ENCODE data around the gene TNFRSF8.

Gene TNFRSF8

GRCh38 chr1:12015499-12015898 is 47.6 kb upstream of the TNFRSF8 start:
- Histone ChIP-seq H3K4me1 (ENCODE audit: insufficient read depth, low read length, severe bottlenecking) (peaks cover 8% of the 10 kb centered on the region), H3K9ac (ENCODE audit: low read length) (no peak overlapping the region), H3K79me2 (ENCODE audit: insufficient read depth, low read length) (peaks cover 4% of the 10 kb centered on the region; the same call in 1 of the 2 replicates), H3K9me2 (ENCODE audit: low read depth, low read length) (no peaks in the 10 kb centered on the region), H2AFZ (ENCODE audit: low read length) (no peak overlapping the region), H3K9me3 (ENCODE audit: low read length) (no peaks in the 10 kb centered on the region), H3K4me3 (ENCODE audit: low read depth, low read length, poor library complexity, severe bottlenecking) (no peak overlapping the region), H4K20me1 (ENCODE audit: insufficient read depth, low read length) (no peaks in the 10 kb centered on the region), H3K36me3 (ENCODE audit: insufficient read depth, low read length) (peaks cover 30% of the 10 kb centered on the region), H3K27ac (ENCODE audit: low read depth, low read length, poor library complexity, severe bottlenecking) (no peak overlapping the region), H3F3A (ENCODE audit: insufficient read depth, low read length) (no peaks in the 10 kb centered on the region; the same call in 1 of the 2 replicates), H3K27me3 (ENCODE audit: insufficient read depth, low read length) (no peaks in the 10 kb centered on the region), H3K4me2 (ENCODE audit: low read length) (no peak overlapping the region)
- TF ChIP-seq, protein P1, sequence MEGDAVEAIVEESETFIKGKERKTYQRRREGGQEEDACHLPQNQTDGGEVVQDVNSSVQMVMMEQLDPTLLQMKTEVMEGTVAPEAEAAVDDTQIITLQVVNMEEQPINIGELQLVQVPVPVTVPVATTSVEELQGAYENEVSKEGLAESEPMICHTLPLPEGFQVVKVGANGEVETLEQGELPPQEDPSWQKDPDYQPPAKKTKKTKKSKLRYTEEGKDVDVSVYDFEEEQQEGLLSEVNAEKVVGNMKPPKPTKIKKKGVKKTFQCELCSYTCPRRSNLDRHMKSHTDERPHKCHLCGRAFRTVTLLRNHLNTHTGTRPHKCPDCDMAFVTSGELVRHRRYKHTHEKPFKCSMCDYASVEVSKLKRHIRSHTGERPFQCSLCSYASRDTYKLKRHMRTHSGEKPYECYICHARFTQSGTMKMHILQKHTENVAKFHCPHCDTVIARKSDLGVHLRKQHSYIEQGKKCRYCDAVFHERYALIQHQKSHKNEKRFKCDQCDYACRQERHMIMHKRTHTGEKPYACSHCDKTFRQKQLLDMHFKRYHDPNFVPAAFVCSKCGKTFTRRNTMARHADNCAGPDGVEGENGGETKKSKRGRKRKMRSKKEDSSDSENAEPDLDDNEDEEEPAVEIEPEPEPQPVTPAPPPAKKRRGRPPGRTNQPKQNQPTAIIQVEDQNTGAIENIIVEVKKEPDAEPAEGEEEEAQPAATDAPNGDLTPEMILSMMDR (IDR thresholded peaks at IDR 0.05; ENCODE audit: low read length) = no peak
- no peak for TF ChIP-seq EZH2 (IDR thresholded peaks at IDR 0.05; ENCODE audit: borderline replicate concordance, low read length)

- Histone ChIP-seq H3K9me2 (ENCODE audit: low read depth, low read length) (no peaks in the 10 kb centered on the region), H3K9ac (ENCODE audit: low read length) (no peak overlapping the region), H3K27me3 (ENCODE audit: insufficient read depth, low read length) (no peaks in the 10 kb centered on the region), H3K79me2 (ENCODE audit: insufficient read depth, low read length) (peaks cover 4% of the 10 kb centered on the region; the same call in 1 of the 2 replicates), H4K20me1 (ENCODE audit: insufficient read depth, low read length) (no peaks in the 10 kb centered on the region), H3K4me3 (ENCODE audit: low read depth, low read length, poor library complexity, severe bottlenecking) (no peak overlapping the region), H3K9me3 (ENCODE audit: low read length) (no peaks in the 10 kb centered on the region), H3K36me3 (ENCODE audit: insufficient read depth, low read length) (peaks cover 23% of the 10 kb centered on the region), H3K4me2 (ENCODE audit: low read length) (no peak overlapping the region), H2AFZ (ENCODE audit: low read length) (no peak overlapping the region), H3K27ac (ENCODE audit: low read depth, low read length, poor library complexity, severe bottlenecking) (peak overlapping the region; percentile 55), H3F3A (ENCODE audit: insufficient read depth, low read length) (no peaks in the 10 kb centered on the region; the same call in 1 of the 2 replicates), H3K4me1 (ENCODE audit: insufficient read depth, low read length, severe bottlenecking) (peaks cover 12% of the 10 kb centered on the region)
- TF ChIP-seq, protein P1 (IDR thresholded peaks at IDR 0.05; ENCODE audit: low read length) = no peak
- TF ChIP-seq EZH2 (IDR thresholded peaks at IDR 0.05; ENCODE audit: borderline replicate concordance, low read length) = no peak
Observed at GRCh38 chr1:12016182-12016581, 46.9 kb upstream of the TNFRSF8 start.

- peak overlapping the region; percentile 91 for H3K4me2 ChIP-seq (ENCODE audit: low read length)
- H3K9ac ChIP-seq (ENCODE audit: low read length) = peak overlapping the region; percentile 84
- H3K36me3 ChIP-seq (ENCODE audit: insufficient read depth, low read length) = peaks cover 16% of the 10 kb centered on the region
- peak overlapping the region; percentile 88 for H3K4me3 ChIP-seq (ENCODE audit: low read depth, low read length, poor library complexity, severe bottlenecking)
- no peaks in the 10 kb centered on the region for H3K9me3 ChIP-seq (ENCODE audit: low read length)
- peak overlapping the region; percentile 13 for H3K27ac ChIP-seq (ENCODE audit: low read depth, low read length, poor library complexity, severe bottlenecking)
- peaks cover 12% of the 10 kb centered on the region for H3K4me1 ChIP-seq (ENCODE audit: insufficient read depth, low read length, severe bottlenecking)
- no peaks in the 10 kb centered on the region for H4K20me1 ChIP-seq (ENCODE audit: insufficient read depth, low read length)
- no peak overlapping the region for H2AFZ ChIP-seq (ENCODE audit: low read length)
- TF ChIP-seq, protein P1 (IDR thresholded peaks at IDR 0.05; ENCODE audit: low read length) = no peak
- TF ChIP-seq EZH2 (IDR thresholded peaks at IDR 0.05; ENCODE audit: borderline replicate concordance, low read length) = no peak
- no peaks in the 10 kb centered on the region; the same call in 1 of the 2 replicates for H3F3A ChIP-seq (ENCODE audit: insufficient read depth, low read length)
- H3K27me3 ChIP-seq (ENCODE audit: insufficient read depth, low read length) = no peaks in the 10 kb centered on the region
- no peaks in the 10 kb centered on the region for H3K9me2 ChIP-seq (ENCODE audit: low read depth, low read length)
- H3K79me2 ChIP-seq (ENCODE audit: insufficient read depth, low read length) = peaks cover 4% of the 10 kb centered on the region; the same call in 1 of the 2 replicates
Observed at GRCh38 chr1:12019858-12020509, 43.1 kb upstream of the TNFRSF8 start.
